ENCODE results near the gene CRYBB3.

GRCh38 chr22:25162561-25162960 lies 37.1 kb upstream of the CRYBB3 start:
- no peak for TF ChIP-seq CTCF (IDR thresholded peaks at IDR 0.05)
- no peak for TF ChIP-seq POLR2A (IDR thresholded peaks at IDR 0.05)

Measured in right lobe of liver (tissue), 4 donors.